NCI-H1105 (cell line): Measurements from ENCODE around the gene LRAT.
"Not testable (repeated sequence)": the region's sequence is repeated elsewhere in the genome, so short reads cannot be mapped to it uniquely, and the experiment has no call there.

Experiments used
- DNase-seq: peaks from one replicate; lab custom pipeline; 2025; lab: John Stamatoyannopoulos, UW

LRAT gene

GRCh38 chr4:154743683-154744340 is at the start of gene LRAT:
Gene LRAT (plus strand): TSS chr4:154744000. CDS start chr4:154744327, 327 bp downstream.
- DNase-seq = no peak

DNA sequence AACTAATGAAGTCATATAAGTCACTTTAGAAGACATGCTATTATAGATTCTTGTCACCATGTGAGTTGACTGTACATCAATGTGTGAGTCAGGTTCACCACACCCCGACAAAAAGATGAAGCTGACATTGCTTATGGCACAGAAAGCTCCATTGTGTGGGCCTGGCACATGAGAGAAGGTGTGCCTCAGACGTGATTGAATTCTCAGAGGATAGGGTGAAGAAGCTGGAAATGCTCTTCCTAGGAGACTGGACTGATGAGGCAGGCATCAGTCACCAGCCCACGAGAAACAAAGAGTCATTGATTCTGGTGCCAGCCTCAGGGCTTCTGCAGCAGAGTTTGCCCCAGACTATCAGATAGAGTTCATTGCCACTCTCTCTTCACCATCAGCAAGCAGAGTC is 35.9 kb upstream of the LRAT start:
- no peak for DNase-seq

GRCh38 chr4:154709550-154709949 is 34.2 kb upstream of the LRAT start:
- no peak for DNase-seq

- DNase-seq = no peak
These were observed 32.3 kb upstream of the LRAT start for GRCh38 chr4:154711522-154711921.

DNA sequence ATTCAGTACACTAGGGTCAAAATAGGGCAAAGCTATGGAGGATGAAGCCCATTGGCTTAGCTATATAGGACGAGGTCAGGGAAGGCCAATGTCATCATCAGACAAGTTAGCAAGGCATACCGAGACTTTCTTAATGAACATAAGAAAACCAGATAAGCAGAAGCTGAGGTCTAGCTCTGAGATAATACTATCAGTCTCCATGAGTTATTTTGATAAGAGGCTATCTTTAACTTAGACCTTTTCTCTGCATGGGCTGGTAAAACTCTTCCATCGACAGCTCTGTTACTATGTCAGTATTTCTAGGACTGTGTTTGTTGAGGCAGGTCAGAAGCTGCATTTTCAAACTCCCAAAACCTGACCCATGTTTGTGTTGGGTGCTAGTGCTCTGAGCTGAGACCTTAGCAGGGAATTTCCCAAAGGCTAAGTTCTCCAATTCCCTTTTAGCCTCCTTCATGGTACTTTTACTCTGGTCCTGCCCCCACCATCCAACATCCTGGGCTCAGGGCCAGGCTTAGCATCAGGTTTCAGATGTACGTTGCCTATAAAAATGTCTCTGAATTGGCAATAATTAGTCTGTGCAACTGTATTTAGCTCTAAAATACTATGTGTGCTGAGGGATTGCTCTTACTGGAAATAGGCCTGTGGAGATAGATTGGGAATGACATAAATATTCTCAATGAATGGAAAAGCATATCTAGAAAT is 29.3 kb upstream of the LRAT start:
- no peak for DNase-seq

- DNase-seq = no peak
These were observed 24.7 kb upstream of the LRAT start for GRCh38 chr4:154719087-154719486.

GRCh38 chr4:154720123-154720522 is 23.7 kb upstream of the LRAT start:
- DNase-seq = no peak

DNA sequence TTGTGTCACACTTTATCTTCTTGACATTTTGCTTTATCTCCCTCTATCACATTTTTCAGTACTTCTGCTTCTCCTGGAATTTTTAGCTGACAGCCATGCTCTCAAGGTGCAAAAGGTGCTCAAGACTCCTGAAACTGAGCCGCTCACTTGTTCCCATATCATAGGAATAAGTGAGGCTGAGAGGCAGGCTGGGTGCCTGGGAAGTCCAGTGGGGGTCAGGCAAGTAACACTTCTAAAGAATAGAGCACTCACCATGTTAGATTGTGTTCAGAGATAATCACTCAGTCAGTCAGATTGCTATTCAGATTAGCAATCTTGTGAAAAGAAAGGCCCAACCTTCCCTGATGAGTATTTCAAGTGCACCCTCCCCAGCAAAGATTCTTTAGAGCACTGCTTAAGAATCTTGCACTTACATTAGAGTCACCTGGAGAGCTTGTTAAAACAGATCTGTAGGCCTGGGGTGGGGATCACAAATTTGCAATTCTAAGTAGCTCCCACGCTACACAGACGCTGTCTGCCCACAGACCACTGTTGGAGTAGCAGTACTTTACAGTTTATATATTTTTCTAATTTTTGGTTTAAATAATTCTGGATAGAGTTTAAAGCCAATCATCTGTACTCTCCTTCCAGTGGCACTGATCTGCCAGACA is 23.1 kb upstream of the LRAT start:
- DNase-seq = no peak

DNA sequence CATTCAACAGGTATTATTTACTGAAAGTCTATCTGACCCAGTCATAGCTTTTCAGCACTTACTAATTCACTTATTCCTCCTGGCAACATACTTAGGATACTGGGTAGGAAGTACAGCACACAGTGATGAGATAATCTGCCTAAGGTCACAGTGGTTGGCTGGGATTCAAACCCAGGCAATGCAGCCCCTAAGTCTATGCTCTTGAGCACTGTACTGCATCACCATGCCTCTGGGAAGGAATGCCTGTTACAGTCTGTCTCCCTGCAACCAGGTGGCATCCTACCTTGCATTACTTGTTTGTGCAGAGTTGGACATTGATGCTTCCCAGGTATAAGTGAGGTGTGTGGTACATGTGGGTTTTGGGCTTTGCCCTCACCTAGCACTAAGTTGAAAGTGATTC is 21.5 kb upstream of the LRAT start:
- DNase-seq = no peak

- not testable (repeated sequence) for DNase-seq
These were observed 20.2 kb upstream of the LRAT start for GRCh38 chr4:154723601-154724000.

GRCh38 chr4:154727540-154727939 is 16.3 kb upstream of the LRAT start:
- no peak for DNase-seq

GRCh38 chr4:154731756-154732155 is 12.0 kb upstream of the LRAT start:
- DNase-seq = no peak

- no peak for DNase-seq
These were observed 11.1 kb upstream of the LRAT start for GRCh38 chr4:154732669-154733068.

DNA sequence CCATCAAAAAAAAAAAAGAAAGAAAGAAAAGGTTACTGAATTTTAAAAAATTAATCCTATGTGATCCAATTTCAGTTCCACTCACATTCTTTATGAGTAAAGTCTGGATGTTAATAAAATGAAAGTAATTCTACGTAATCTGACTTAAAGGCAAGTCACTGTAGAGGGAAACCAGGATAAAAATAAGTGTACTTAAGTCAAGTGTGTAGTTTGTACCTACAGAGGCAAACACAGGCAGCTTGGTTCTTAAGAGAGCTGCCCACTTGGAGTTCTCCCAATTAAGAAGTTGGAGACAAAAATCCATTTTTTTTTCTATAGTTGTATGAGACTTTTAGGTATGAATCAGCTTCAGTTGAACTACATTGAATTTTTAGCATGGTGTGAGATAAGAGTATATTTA is 7.0 kb upstream of the LRAT start:
- no peak for DNase-seq

DNA sequence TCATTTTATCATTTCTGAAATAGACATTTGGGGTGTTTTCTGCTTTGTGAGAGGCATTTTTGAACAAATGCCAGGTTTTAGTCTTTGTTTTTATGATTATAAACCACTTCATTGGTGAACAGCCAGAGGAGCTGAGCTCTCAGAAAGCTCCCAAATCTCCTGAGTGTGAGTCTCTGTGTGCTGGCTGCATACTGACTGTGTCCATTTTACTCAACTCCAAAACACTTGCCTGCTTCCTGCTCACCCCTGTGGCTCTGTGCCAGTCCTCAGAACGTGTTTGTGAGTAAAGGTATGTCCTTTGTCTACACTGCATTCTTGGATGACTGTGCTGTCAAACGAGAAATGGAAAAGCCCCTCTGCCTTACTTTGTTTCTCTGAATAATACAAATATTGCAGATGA is 5.4 kb upstream of the LRAT start:
- DNase-seq = no peak

DNA sequence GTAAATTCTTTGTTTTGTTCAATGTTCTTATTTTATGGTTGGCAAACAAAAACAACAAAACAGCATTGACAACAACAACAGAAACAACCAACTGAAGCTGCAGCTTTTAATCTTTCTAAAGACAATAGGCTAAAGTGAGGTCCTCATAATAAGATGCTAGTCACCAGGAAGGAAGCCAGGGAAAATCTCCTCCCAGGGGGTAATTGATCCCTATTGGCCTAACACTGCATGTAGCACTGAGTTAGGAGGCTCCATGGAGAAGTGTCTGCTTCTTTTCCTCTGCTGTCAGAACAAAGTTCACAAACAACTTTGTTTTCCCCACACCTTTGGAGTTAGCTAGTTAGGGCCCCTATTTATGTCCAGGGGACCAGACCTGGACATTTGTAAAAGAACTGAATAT is 4.7 kb upstream of the LRAT start:
- no peak for DNase-seq

- no peak for DNase-seq
These were observed 3.3 kb upstream of the LRAT start for GRCh38 chr4:154740462-154740861.

GRCh38 chr4:154741131-154741665 is 2.6 kb upstream of the LRAT start:
- no peak for DNase-seq

- no peak for DNase-seq
These were observed 1.6 kb upstream of the LRAT start for GRCh38 chr4:154741922-154742850.

DNA sequence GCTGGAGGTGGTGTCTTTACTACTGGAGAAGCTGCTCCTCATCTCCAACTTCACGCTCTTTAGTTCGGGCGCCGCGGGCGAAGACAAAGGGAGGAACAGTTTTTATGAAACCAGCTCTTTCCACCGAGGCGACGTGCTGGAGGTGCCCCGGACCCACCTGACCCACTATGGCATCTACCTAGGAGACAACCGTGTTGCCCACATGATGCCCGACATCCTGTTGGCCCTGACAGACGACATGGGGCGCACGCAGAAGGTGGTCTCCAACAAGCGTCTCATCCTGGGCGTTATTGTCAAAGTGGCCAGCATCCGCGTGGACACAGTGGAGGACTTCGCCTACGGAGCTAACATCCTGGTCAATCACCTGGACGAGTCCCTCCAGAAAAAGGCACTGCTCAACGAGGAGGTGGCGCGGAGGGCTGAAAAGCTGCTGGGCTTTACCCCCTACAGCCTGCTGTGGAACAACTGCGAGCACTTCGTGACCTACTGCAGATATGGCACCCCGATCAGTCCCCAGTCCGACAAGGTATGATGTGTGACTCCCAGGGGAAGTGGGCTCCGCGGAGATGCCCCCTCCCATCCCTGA is 634 bp downstream of the LRAT start:
- DNase-seq = no peak

DNA sequence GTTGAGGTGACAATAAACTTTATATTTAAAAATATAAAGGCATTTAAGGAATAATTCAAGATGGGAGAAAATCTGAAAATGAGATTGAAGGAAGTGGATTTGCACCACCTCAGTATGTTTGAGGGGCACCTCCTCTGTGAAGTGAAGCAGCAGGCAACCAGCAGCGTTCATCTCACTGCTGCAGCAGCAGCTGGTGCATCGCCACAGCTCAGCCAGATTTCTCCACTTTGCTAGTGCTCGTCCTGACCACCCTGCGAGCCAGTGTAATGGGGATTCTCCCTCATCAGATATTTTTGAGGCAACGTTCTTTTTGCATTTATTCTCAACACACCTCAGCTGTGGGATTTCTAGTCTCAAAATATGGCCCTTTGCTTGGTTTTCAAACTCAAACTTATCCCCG is 13.9 kb downstream of the LRAT start:
- DNase-seq = no peak

GRCh38 chr4:154760895-154761294 is 17.1 kb downstream of the LRAT start:
- DNase-seq = no peak
